ENCODE results near the gene C9orf85. TPM values are rescaled to one million over a fixed set of nuclear protein-coding genes. Genes with fewer than 3 reads are reported as not detected.
"Not testable (repeated sequence)": the region's sequence is repeated elsewhere in the genome, so short reads cannot be mapped to it uniquely, and the experiment has no call there.

C9orf85 gene
- total RNA-seq, 1 donor from 2014 or later, result 6.3 TPM

DNA sequence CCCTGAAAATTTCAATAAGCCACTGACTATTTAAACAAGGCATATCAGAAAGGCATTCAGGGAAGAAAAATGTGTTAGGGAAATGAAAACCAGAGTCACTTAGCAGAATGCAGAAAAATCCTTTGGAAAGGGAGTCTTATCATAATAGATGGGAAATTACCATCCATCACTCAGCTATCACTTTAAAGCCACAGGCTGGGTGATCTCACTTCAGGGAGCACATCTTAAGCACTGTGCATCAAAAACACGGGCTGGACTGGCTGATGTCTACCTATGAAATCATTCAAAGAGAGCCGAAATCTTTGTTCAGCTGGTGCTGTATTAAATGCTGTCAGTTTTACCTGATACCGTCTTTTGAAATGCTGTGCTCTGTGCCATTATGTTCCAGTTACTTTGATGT, 75.5 kb downstream of the C9orf85 start:
- Histone ChIP-seq H3K36me3 (no peaks in the 10 kb centered on the region), H3K4me1 (peaks cover 11% of the 10 kb centered on the region), H3K9me3 (replicated peaks) (no peaks in the 10 kb centered on the region), H3K27ac (replicated peaks) (no peak overlapping the region), H3K27me3 (ENCODE audit: low read depth) (no peaks in the 10 kb centered on the region), H3K4me3 (no peak overlapping the region)
- no peak for DNase-seq
- TF ChIP-seq, protein P1, sequence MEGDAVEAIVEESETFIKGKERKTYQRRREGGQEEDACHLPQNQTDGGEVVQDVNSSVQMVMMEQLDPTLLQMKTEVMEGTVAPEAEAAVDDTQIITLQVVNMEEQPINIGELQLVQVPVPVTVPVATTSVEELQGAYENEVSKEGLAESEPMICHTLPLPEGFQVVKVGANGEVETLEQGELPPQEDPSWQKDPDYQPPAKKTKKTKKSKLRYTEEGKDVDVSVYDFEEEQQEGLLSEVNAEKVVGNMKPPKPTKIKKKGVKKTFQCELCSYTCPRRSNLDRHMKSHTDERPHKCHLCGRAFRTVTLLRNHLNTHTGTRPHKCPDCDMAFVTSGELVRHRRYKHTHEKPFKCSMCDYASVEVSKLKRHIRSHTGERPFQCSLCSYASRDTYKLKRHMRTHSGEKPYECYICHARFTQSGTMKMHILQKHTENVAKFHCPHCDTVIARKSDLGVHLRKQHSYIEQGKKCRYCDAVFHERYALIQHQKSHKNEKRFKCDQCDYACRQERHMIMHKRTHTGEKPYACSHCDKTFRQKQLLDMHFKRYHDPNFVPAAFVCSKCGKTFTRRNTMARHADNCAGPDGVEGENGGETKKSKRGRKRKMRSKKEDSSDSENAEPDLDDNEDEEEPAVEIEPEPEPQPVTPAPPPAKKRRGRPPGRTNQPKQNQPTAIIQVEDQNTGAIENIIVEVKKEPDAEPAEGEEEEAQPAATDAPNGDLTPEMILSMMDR (IDR thresholded peaks at IDR 0.05; ENCODE audit: borderline replicate concordance), result no peak
- intact Hi-C loops (cut with micrococcal nuclease), result no loop called here

DNA sequence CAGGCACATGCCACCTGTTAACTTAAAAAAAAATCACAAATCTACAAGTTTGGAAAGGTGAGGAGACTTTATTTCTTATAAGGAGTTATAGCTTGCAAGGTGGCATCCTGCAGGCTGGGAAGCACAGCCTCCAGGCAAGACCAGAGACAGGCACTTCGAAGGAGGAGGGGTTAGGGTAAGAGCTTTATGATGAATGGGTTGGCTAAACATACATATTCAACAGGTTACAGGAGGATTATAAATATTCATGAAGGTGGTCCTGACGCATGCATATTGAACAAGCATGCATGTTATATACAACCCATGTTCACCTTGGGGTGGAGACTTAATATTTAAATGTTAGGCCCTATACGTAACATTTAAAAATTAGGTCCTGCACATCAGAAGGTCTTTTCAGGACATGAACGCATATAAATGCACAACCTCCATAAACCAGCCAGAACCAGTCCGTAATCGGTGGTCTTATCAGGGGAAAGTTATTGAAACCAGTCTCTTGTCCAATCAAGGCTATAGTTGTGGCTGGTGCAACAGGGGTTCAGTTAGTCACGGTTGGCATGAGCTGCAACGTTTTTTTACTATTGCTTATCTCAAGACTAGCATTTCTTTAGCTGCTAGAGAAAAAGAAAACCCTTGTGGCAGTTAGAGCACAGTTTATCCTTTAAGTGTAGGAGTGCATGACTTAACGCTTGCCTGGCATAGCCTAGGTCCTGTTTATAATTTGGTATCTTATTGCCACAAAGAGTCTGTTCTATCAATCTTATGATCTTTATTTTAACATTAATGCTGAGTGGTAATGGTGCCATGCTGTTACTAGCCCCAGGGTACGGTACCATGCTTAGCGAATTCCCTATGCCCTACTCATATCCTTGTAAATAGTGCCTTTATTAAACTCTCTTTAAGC, 76.3 kb downstream of the C9orf85 start:
- no peaks in the 10 kb centered on the region for H3K36me3 ChIP-seq
- H3K4me3 ChIP-seq, result no peak overlapping the region
- no peaks in the 10 kb centered on the region for H3K9me3 ChIP-seq (replicated peaks)
- intact Hi-C loops (cut with micrococcal nuclease), result no loop called here
- no peaks in the 10 kb centered on the region for H3K27me3 ChIP-seq (ENCODE audit: low read depth)
- TF ChIP-seq, protein P1 (IDR thresholded peaks at IDR 0.05; ENCODE audit: borderline replicate concordance), result no peak
- no peak for DNase-seq
- no peak overlapping the region for H3K27ac ChIP-seq (replicated peaks)
- peaks cover 11% of the 10 kb centered on the region for H3K4me1 ChIP-seq

DNA sequence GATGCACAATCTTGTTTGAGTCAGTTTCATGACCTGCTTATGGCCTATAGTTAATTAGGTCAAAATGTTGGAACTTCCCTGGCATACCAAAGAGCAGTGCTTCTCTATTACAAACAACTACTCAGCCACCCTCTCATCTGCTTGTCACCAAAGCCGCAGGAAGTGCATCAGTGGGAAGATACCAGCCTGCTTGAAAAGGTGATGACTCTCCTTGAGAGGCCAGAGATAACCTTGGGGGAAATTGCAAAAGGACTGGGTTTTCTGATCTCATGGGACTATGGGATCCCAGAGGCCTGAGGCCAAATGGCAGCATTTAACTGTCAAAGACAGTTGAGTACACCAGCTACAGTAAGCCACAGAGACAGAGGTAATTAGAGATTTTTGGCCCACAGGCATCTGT, 79.0 kb downstream of the C9orf85 start:
- Histone ChIP-seq H3K27me3 (ENCODE audit: low read depth) (no peaks in the 10 kb centered on the region), H3K4me1 (peaks cover 3% of the 10 kb centered on the region), H3K4me3 (no peak overlapping the region), H3K36me3 (no peaks in the 10 kb centered on the region), H3K27ac (replicated peaks) (no peak overlapping the region), H3K9me3 (replicated peaks) (no peaks in the 10 kb centered on the region)
- intact Hi-C loops (cut with micrococcal nuclease), result no loop called here
- DNase-seq, result no peak
- TF ChIP-seq, protein P1 (IDR thresholded peaks at IDR 0.05; ENCODE audit: borderline replicate concordance), result no peak

DNA sequence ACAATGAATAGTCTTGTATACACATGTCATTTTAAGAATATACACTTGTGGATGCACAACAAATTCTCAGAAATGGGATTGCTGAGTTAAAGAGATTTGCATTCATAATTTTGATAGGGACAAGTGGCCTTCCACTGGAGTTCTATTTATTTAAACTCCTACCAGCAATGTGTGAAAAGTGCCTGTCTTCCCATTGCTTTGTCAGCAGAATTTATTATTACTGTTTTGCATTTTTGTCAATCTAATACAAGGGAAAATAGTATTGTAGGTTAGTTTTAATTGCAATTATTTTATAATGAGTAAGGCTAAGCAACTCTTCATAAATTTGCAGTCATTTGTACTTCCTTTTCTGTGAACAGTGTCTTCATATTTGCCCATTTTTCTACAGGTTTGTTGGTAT, 94.0 kb downstream of the C9orf85 start:
- no peaks in the 10 kb centered on the region for H3K36me3 ChIP-seq
- no peaks in the 10 kb centered on the region for H3K4me1 ChIP-seq
- H3K9me3 ChIP-seq (replicated peaks), result no peaks in the 10 kb centered on the region
- no peaks in the 10 kb centered on the region for H3K27me3 ChIP-seq (ENCODE audit: low read depth)
- no peak for DNase-seq
- intact Hi-C loops (cut with micrococcal nuclease), result no loop called here
- no peak overlapping the region for H3K27ac ChIP-seq (replicated peaks)
- TF ChIP-seq, protein P1 (IDR thresholded peaks at IDR 0.05; ENCODE audit: borderline replicate concordance), result no peak
- H3K4me3 ChIP-seq, result no peak overlapping the region

DNA sequence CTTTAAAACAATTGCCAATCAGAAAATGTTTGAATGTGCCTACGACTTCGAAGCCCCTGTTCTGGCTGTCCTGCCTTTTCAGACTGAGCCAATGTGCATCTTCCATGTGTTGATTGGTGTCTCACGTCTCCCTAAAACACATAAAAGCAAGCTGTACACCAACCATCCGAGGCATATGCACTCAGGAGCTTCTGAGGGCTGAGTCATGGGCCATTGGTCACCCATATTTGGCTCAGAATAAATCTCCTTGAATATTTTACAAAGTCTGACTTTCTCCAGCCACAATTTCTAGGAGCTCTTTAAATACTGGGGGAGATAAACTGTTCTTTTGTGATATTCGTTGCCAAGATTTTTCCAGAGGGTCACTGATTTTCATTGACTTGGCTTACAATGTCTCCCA, 95.1 kb downstream of the C9orf85 start:
- H3K4me1 ChIP-seq, result no peaks in the 10 kb centered on the region
- intact Hi-C loops (cut with micrococcal nuclease), result no loop called here
- TF ChIP-seq, protein P1 (IDR thresholded peaks at IDR 0.05; ENCODE audit: borderline replicate concordance), result no peak

DNA sequence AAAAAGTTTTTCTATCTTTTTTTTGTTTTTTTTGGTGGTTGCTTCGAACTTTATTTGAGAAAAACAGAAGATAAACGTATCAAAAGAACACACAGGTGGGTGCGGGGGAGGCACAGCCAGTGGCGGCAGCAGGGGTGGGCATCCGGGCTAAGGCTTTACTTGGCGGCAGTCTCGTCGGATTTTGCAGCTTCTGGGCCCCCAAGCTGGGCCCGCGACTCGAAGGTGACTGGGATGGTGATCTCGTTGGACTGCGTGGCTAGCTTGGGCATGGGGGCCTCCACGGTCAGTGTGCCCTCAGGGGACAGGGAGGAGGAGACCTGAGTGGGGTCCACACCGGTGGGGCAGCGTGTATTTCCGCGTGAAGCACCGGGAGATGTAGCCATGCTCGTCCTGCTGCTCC, 96.3 kb downstream of the C9orf85 start:
- H3K9me3 ChIP-seq (replicated peaks); H3K27ac ChIP-seq (replicated peaks); H3K36me3 ChIP-seq; intact Hi-C loops (cut with micrococcal nuclease); H3K4me3 ChIP-seq; DNase-seq; H3K4me1 ChIP-seq; H3K27me3 ChIP-seq (ENCODE audit: low read depth): not testable (repeated sequence)

More for the DNA sequence above, 95.1 kb downstream of the C9orf85 start:
- Histone ChIP-seq H3K27me3 (ENCODE audit: low read depth) (no peaks in the 10 kb centered on the region), H3K27ac (replicated peaks) (no peak overlapping the region), H3K36me3 (no peaks in the 10 kb centered on the region), H3K4me3 (no peak overlapping the region), H3K9me3 (replicated peaks) (no peaks in the 10 kb centered on the region)
- DNase-seq, result no peak

All from left ventricle myocardium inferior (tissue), 1 donor.